ENCODE results near the gene STXBP6. TPM values are rescaled to one million over a fixed set of nuclear protein-coding genes. Genes with fewer than 3 reads are reported as not detected.

The STXBP6 gene
- polyA plus RNA-seq, 1 donor (not counting 4 experiments of a cell fraction or from before 2014, with no cell fraction given): 1.4 TPM

- DNase-seq (ENCODE audit: low read depth, low spot score): no peak
Measured at GRCh38 chr14:24818823-24819341, 231.1 kb downstream of the STXBP6 start.

DNA sequence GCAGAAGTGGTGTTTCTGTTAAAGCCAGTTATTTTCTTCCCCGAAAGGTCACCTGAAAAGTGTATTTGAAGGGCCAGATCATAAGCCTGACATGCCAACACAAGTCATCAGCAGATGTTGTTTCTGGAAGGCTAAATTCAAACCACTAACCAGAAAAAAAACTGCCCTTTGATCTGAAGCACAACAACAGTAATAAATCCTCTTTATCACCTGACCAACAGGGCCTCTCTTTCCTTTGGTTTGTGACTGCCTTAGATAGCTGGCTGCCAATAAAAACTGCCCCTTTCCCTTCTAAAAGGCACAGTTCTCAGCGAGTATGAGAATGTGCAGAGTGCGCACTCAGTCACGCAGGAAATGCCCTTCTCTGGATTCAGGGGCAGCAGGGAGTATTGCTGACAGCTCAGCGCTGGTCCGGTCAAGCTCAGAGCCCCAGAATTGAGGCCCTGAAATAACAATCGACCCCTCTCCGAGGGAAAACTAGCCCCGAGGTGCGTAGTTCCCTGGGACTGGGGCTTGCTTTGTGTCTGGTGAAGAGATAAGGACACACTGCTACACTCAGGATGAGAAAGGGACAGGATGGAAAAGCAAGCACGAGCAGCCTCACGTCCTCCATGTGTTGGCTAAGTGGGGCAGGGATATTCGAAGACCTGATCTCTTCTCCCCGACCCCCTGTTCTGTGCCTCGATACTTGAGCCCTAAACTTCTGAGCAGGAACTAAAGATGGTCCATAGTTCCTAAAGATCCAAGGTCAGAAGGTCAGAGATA, 231.7 kb downstream of the STXBP6 start:
- FAIRE-seq (no peak), DNase-seq (ENCODE audit: low read depth, low spot score) (no peak)
- Histone ChIP-seq H2AFZ (ENCODE audit: control insufficient read depth, low read length) (no peak overlapping the region), H3K9me1 (ENCODE audit: control insufficient read depth, extremely low read depth, insufficient read depth, low read length) (no peaks in the 10 kb centered on the region), H3K27me3 (ENCODE audit: control insufficient read depth, extremely low read depth, insufficient read depth, low read length) (no peaks in the 10 kb centered on the region), H3K4me3 (ENCODE audit: control insufficient read depth in 2 of 3, extremely low read depth in 1 of 3, insufficient read depth in 2 of 3, low read depth in 1 of 3, low read length in 3 of 3) (no peak overlapping the region), H3K9me3 (ENCODE audit: control insufficient read depth, low read depth, low read length) (no peaks in the 10 kb centered on the region), H3K4me2 (ENCODE audit: control insufficient read depth, extremely low read depth, insufficient read depth, low read depth, low read length) (no peak overlapping the region), H3K36me3 (ENCODE audit: control insufficient read depth in 2 of 2, extremely low read depth in 1 of 2, insufficient read depth in 2 of 2, low read length in 2 of 2) (no peaks in the 10 kb centered on the region), H3K27ac (ENCODE audit: control insufficient read depth, insufficient read depth, low read length) (no peak overlapping the region), H3K4me1 (ENCODE audit: control insufficient read depth, extremely low read depth, insufficient read depth, low read length) (peaks cover 9% of the 10 kb centered on the region), H3K79me2 (ENCODE audit: control insufficient read depth, insufficient read depth, low read length) (no peaks in the 10 kb centered on the region), H4K20me1 (ENCODE audit: control insufficient read depth, extremely low read depth, insufficient read depth, low read length) (no peaks in the 10 kb centered on the region), H3K9ac (ENCODE audit: control insufficient read depth, extremely low read depth, insufficient read depth, low read length) (no peak overlapping the region)
- dilution Hi-C loops (cut with MboI; ENCODE audit: extremely low pct_ligation_motif_present, low sequenced_read_pairs): no loop called here
- TF ChIP-seq, protein P1, sequence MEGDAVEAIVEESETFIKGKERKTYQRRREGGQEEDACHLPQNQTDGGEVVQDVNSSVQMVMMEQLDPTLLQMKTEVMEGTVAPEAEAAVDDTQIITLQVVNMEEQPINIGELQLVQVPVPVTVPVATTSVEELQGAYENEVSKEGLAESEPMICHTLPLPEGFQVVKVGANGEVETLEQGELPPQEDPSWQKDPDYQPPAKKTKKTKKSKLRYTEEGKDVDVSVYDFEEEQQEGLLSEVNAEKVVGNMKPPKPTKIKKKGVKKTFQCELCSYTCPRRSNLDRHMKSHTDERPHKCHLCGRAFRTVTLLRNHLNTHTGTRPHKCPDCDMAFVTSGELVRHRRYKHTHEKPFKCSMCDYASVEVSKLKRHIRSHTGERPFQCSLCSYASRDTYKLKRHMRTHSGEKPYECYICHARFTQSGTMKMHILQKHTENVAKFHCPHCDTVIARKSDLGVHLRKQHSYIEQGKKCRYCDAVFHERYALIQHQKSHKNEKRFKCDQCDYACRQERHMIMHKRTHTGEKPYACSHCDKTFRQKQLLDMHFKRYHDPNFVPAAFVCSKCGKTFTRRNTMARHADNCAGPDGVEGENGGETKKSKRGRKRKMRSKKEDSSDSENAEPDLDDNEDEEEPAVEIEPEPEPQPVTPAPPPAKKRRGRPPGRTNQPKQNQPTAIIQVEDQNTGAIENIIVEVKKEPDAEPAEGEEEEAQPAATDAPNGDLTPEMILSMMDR (optimal IDR thresholded peaks at IDR 0.05 in 1 of 3, IDR thresholded peaks at IDR 0.05 in 1 of 3, conservative IDR thresholded peaks at IDR 0.05 in 1 of 3; ENCODE audit: extremely low read depth in 1 of 3, insufficient read depth in 2 of 3, low read length in 3 of 3): no peak
- TF ChIP-seq EZH2 (IDR thresholded peaks at IDR 0.05; ENCODE audit: low read length): no peak

More at GRCh38 chr14:24818823-24819341, 231.1 kb downstream of the STXBP6 start:
- Histone ChIP-seq H3K27me3 (ENCODE audit: control insufficient read depth, extremely low read depth, insufficient read depth, low read length) (no peaks in the 10 kb centered on the region), H2AFZ (ENCODE audit: control insufficient read depth, low read length) (no peak overlapping the region), H3K9me1 (ENCODE audit: control insufficient read depth, extremely low read depth, insufficient read depth, low read length) (no peaks in the 10 kb centered on the region), H3K9me3 (ENCODE audit: control insufficient read depth, low read depth, low read length) (no peaks in the 10 kb centered on the region), H3K4me3 (ENCODE audit: control insufficient read depth in 2 of 3, extremely low read depth in 1 of 3, insufficient read depth in 2 of 3, low read depth in 1 of 3, low read length in 3 of 3) (no peak overlapping the region), H4K20me1 (ENCODE audit: control insufficient read depth, extremely low read depth, insufficient read depth, low read length) (no peaks in the 10 kb centered on the region), H3K79me2 (ENCODE audit: control insufficient read depth, insufficient read depth, low read length) (no peaks in the 10 kb centered on the region), H3K4me1 (ENCODE audit: control insufficient read depth, extremely low read depth, insufficient read depth, low read length) (peaks cover 9% of the 10 kb centered on the region), H3K36me3 (ENCODE audit: control insufficient read depth in 2 of 2, extremely low read depth in 1 of 2, insufficient read depth in 2 of 2, low read length in 2 of 2) (no peaks in the 10 kb centered on the region), H3K27ac (ENCODE audit: control insufficient read depth, insufficient read depth, low read length) (no peak overlapping the region), H3K4me2 (ENCODE audit: control insufficient read depth, extremely low read depth, insufficient read depth, low read depth, low read length) (no peak overlapping the region), H3K9ac (ENCODE audit: control insufficient read depth, extremely low read depth, insufficient read depth, low read length) (no peak overlapping the region)
- no peak for FAIRE-seq
- dilution Hi-C loops (cut with MboI; ENCODE audit: extremely low pct_ligation_motif_present, low sequenced_read_pairs): no loop called here
- TF ChIP-seq, protein P1 (optimal IDR thresholded peaks at IDR 0.05 in 1 of 3, IDR thresholded peaks at IDR 0.05 in 1 of 3, conservative IDR thresholded peaks at IDR 0.05 in 1 of 3; ENCODE audit: extremely low read depth in 1 of 3, insufficient read depth in 2 of 3, low read length in 3 of 3): no peak
